HUES64 (cell line): ENCODE results near the gene KCNG3.

Experiments used
- H3K27ac ChIP-seq: 2 replicates; pipeline ENCODE4 v1.7.0; 2013; ENCODE audit warnings: low read depth, low read length, inconsistent platforms
- H3K27me3 ChIP-seq: 2 replicates; pipeline ENCODE4 v1.6.1; 2013; ENCODE audit warnings: mild to moderate bottlenecking, low read length; ENCODE audit not compliant: insufficient read depth
- H3K36me3 ChIP-seq: 2 replicates; pipeline ENCODE4 v1.6.1; 2013; ENCODE audit warnings: mild to moderate bottlenecking, low read length; ENCODE audit not compliant: insufficient read depth
- H3K4me1 ChIP-seq: 2 replicates; pipeline ENCODE4 v1.6.1; 2013; ENCODE audit warnings: mild to moderate bottlenecking, low read length, moderate library complexity; ENCODE audit not compliant: insufficient read depth
- H3K4me3 ChIP-seq: 2 replicates; pipeline ENCODE4 v1.5.1; 2013; ENCODE audit warnings: mild to moderate bottlenecking, low read length, moderate library complexity
- H3K9ac ChIP-seq: 2 replicates; pipeline ENCODE4 v1.6.1; 2013; ENCODE audit warnings: mild to moderate bottlenecking, low read depth, low read length
- H3K9me3 ChIP-seq: 2 replicates; pipeline ENCODE4 v1.6.1; 2013; ENCODE audit warnings: low read depth, low read length; ENCODE audit not compliant: insufficient read depth
- WGBS: fragments of 150-250, 120-280 bp; methylation state at CpG from one replicate; pipeline ENCODE4 v1.1.7; 2013; ENCODE audit warnings: missing lambda C conversion rate; 5-methylcytosine and 5-hydroxymethylcytosine counted together

Gene KCNG3

DNA sequence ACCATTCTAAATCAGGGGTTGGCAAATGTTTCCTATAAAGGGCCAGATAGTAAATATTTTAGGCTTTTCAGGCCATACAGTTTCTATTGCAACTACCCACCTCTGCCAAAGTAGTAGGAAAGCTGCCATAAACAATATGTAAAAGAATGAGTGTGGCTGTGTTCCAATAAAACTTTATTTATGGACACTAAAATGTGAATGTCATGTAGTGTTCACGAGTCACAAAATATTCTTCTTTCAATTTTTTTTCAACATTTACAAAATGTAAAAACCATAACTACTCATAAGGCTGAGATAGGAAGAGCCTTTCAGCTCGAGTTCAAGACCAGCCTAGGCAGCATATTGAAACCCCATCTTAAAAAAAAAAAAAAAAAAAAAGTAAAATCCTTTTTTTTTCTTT lies 13.4 kb downstream of the KCNG3 start:
- Histone ChIP-seq H3K27me3 (no peaks in the 10 kb centered on the region), H3K9me3 (no peaks in the 10 kb centered on the region), H3K4me1 (peaks cover 3% of the 10 kb centered on the region; the same call in 1 of the 2 replicates), H3K4me3 (no peak overlapping the region), H3K9ac (no peak overlapping the region), H3K27ac (no peak overlapping the region), H3K36me3 (peaks cover 15% of the 10 kb centered on the region)
- WGBS, result 96% methylated on average over 2 of the region's 2 CpGs

DNA sequence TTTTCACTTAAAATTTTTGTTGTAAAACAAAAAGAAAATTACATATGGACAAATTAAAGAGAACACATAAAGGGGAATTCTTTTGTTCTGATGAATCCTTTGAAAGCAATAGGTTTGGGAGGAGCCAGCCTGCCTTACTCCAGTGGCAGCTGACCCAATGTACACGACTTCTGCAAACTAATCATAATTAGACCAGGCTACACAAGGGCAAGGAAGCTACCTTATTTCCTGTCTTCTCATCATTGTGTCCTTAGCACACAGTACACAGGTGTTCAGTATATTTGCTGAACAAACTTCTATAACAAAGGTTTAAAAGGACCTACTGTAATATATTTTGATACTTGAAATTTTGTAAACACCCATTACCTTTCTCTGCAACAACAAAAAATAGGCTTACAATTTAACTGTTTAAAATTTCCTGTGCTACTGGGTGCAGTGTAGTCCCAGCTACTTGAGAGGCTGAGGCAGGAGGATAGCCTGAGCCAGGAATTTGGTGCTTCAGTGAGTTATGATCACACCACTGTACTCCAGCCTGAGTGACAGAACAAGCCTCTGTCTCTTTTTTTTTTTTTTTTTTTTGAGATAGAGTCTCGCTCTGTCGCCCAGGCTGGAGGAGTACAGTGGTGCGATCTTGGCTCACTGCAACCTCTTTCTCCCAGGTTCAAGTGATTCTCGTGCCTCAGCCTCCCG lies 18.9 kb downstream of the KCNG3 start:
- H3K4me3 ChIP-seq, result no peak overlapping the region
- H3K36me3 ChIP-seq, result peaks cover 3% of the 10 kb centered on the region; the same call in 1 of the 2 replicates
- 94% methylated on average over 6 of the region's 6 CpGs for WGBS
- no peaks in the 10 kb centered on the region for H3K27me3 ChIP-seq
- H3K9ac ChIP-seq, result no peak overlapping the region
- no peak overlapping the region for H3K27ac ChIP-seq
- H3K4me1 ChIP-seq, result 0 out of 2 replicates have a peak, but pooled peaks cover under 1% of the 10 kb centered on the region
- no peaks in the 10 kb centered on the region for H3K9me3 ChIP-seq

DNA sequence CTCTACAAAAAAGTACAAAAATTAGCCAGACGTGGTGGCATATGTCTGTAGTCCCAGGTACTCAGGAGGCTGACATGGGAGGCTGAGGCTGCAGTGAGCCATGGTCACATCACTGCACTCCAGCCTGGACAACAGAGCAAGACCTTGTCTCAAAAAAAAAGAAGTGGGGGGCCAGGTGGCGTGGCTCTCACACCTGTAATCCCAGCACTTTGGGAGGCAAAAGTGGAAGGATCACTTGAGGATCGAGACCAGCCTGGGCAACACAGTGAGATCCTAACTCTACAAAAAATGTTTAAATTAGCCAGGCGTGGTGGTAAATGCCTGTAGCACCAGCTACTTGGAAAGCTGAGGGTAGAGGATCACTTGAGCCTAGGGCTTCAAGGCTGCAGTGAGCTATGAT lies 23.1 kb downstream of the KCNG3 start:
- Histone ChIP-seq H3K9ac (no peak overlapping the region), H3K27ac (no peak overlapping the region), H3K4me3 (no peak overlapping the region), H3K4me1 (no peaks in the 10 kb centered on the region), H3K9me3 (no peaks in the 10 kb centered on the region), H3K27me3 (no peaks in the 10 kb centered on the region), H3K36me3 (peaks cover 3% of the 10 kb centered on the region; the same call in 1 of the 2 replicates)
- WGBS, result 92% methylated on average over 4 of the region's 4 CpGs

DNA sequence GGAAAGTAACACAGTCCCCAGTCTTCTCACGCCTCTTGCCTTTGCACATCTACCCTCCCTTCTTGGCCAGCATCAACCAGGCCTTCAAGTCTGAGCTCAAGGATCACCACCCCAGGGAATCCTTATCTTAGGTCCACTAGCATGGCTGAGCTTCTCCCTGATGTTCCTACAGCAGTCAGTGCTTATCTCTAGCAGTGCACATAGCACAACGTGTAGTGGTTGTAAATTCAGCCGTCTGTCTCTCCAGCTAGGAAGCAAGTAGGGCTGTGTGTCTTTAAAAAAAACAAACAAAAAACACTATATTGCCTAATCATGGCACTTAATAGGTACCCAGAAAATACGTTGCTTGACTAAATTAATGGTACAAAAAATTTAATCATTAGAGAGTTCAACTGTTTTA lies 29.2 kb downstream of the KCNG3 start:
- Histone ChIP-seq H3K27me3 (no peaks in the 10 kb centered on the region), H3K27ac (no peak overlapping the region), H3K4me1 (0 out of 2 replicates have a peak, but pooled peaks cover 4% of the 10 kb centered on the region), H3K9ac (no peak overlapping the region; the same call in 1 of the 2 replicates), H3K9me3 (no peaks in the 10 kb centered on the region), H3K4me3 (no peak overlapping the region), H3K36me3 (no peaks in the 10 kb centered on the region; the same call in 1 of the 2 replicates)
- WGBS, result 89% methylated on average over 2 of the region's 4 CpGs

DNA sequence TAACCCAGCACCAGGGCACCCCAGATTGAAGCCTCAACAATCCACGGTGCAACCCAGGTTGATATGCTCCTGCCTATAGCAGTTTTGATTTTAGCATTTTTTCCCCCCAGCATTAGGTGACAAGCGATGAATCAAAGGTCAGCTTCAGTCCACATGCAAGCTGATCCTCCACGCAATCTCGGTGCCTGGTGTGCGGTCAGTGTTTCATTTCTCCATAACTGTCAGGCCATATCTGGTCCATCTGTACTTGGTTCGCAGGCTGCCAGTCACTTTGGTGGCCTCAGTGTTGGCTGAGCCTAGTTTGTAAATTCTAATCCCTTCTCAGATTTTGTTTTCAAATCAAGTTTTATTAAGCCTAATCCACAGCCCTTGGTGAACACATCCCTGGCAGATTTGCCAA lies 30.2 kb downstream of the KCNG3 start:
- no peak overlapping the region for H3K27ac ChIP-seq
- no peak overlapping the region for H3K9ac ChIP-seq
- H3K4me1 ChIP-seq, result 0 out of 2 replicates have a peak, but pooled peaks cover 4% of the 10 kb centered on the region
- no peak overlapping the region for H3K4me3 ChIP-seq
- 95% methylated on average over 6 of the region's 6 CpGs for WGBS
- H3K9me3 ChIP-seq, result no peaks in the 10 kb centered on the region
- H3K36me3 ChIP-seq, result no peaks in the 10 kb centered on the region; the same call in 1 of the 2 replicates
- no peaks in the 10 kb centered on the region for H3K27me3 ChIP-seq

DNA sequence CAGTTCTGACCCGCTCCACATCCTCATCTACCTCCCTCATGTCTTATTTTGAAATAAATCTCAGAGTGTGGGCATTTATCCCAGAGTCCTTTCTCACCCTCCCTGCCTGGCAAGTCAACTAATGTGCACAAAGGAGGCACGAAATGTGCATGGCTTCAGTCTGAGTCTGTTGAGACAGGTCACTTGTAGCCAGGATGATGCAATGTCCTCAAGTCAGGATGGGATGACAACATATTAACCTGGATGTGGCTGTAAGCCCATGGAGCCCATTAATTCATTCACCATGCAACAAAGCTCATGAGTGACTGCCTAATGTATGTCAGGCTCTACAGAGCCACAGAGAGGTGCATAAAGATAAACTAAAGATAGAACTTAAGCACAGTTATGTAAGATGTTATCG lies 34.5 kb downstream of the KCNG3 start:
- no peak overlapping the region for H3K9ac ChIP-seq
- no peak overlapping the region for H3K4me3 ChIP-seq
- H3K27ac ChIP-seq, result no peak overlapping the region
- no peaks in the 10 kb centered on the region for H3K27me3 ChIP-seq
- no peaks in the 10 kb centered on the region for H3K9me3 ChIP-seq
- no peaks in the 10 kb centered on the region for H3K4me1 ChIP-seq
- no peaks in the 10 kb centered on the region; the same call in 1 of the 2 replicates for H3K36me3 ChIP-seq
- WGBS, result 97% methylated on average over 3 of the region's 3 CpGs

DNA sequence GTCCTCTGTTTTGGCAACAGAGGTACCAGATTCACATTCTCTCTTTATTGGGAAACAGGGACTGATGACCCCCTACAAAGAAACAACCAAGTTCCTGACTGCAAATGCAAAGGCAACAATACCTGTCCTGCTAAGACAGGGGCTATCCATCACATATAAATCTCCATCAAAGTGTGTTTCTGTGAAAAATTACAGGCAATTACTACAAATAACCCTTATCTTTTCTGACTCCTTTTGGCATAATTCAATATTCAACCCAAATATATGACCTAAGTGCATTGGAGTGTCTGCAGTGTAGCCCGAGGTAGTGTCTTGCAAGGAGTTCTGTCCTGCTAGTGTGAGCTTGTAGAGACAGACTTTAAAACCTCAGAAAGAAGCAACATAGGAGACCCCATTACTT lies 35.4 kb downstream of the KCNG3 start:
- Histone ChIP-seq H3K4me3 (no peak overlapping the region), H3K9me3 (no peaks in the 10 kb centered on the region), H3K9ac (no peak overlapping the region), H3K27me3 (no peaks in the 10 kb centered on the region), H3K27ac (no peak overlapping the region), H3K36me3 (no peaks in the 10 kb centered on the region; the same call in 1 of the 2 replicates), H3K4me1 (no peaks in the 10 kb centered on the region)
- no CpG with 5 or more reads among the region's 1 CpG for WGBS

DNA sequence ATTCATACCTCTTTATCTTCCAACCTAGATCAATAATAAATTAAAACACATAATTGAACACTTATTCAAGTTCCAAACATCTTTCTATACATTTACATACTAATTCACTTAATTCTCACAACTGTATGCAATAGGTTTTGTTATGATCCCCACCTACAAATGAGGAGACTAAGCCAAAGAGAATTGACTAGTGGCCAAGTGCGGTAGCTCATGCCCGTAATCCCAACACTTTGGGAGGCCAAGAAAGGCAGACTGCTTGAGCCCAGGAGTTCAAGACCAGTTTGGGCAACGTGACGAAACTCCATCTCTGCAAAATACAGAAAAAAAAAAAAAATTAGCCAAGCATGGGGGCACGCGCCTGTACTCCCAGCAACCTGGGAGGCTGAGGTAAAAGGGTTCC lies 36.8 kb downstream of the KCNG3 start:
- no peaks in the 10 kb centered on the region for H3K36me3 ChIP-seq
- WGBS, result 76% methylated on average over 6 of the region's 6 CpGs
- no peaks in the 10 kb centered on the region for H3K27me3 ChIP-seq
- H3K4me3 ChIP-seq, result no peak overlapping the region
- no peak overlapping the region for H3K9ac ChIP-seq
- H3K9me3 ChIP-seq, result no peaks in the 10 kb centered on the region
- no peak overlapping the region for H3K27ac ChIP-seq
- H3K4me1 ChIP-seq, result no peaks in the 10 kb centered on the region

DNA sequence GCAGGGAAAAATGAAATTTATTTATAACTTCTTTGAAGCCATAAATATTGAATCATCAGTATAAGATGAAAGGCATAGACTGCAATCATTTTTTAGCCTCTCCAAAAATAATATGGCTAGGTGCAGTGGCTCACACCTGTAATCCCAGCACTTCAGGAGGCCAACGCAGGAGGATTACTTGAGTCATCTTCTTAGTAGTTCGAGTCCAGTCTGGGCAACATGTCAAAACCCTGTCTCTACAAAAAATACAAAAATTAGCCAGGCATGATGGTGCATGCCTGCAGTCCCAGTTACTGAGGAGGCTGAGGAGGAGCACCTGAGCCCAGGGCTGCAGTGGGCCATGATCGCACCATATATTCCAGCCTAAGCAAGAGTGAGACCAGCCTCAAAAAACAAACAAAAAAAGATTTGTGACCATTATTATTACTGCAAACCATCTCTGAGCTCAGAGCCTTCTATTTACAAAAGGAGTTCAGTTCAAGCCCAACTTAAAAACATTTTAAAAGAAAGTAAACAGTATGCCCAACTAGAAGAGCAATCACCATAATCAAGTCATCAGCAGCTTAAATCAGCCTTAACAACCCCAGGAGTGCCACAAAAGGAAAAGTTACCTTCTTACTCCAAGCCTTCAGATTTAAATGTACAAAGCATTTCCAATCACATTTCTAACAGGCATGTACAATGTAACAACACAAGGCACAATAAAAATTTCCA lies 37.5 kb downstream of the KCNG3 start:
- no peaks in the 10 kb centered on the region for H3K36me3 ChIP-seq
- no peaks in the 10 kb centered on the region for H3K4me1 ChIP-seq
- no peaks in the 10 kb centered on the region for H3K27me3 ChIP-seq
- H3K27ac ChIP-seq, result no peak overlapping the region
- 96% methylated on average over 3 of the region's 3 CpGs for WGBS
- no peaks in the 10 kb centered on the region for H3K9me3 ChIP-seq
- no peak overlapping the region for H3K9ac ChIP-seq
- no peak overlapping the region for H3K4me3 ChIP-seq

DNA sequence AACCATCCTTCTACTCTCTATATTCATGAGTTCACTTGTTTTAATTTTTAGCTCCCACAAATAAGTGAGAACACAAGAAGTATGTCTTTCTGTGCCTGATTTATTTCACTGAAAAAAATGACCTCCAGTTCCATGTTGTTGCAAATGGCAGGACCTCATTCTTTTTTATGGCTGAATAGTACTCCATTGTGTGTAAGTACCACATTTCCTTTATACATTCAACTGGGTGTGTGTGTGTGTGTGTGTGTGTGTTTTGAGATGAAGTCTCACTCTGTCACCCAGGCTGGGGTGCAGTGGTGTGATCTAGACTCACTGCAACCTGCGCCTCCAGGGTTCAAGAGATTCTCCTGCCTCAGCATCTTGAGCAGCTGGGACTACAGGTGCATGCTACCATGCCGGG lies 41.2 kb downstream of the KCNG3 start:
- no peak overlapping the region for H3K9ac ChIP-seq
- no peaks in the 10 kb centered on the region for H3K27me3 ChIP-seq
- H3K4me1 ChIP-seq, result no peaks in the 10 kb centered on the region
- H3K36me3 ChIP-seq, result no peaks in the 10 kb centered on the region
- no peaks in the 10 kb centered on the region for H3K9me3 ChIP-seq
- no peak overlapping the region for H3K4me3 ChIP-seq
- WGBS, result 98% methylated on average over 2 of the region's 2 CpGs
- no peak overlapping the region for H3K27ac ChIP-seq

DNA sequence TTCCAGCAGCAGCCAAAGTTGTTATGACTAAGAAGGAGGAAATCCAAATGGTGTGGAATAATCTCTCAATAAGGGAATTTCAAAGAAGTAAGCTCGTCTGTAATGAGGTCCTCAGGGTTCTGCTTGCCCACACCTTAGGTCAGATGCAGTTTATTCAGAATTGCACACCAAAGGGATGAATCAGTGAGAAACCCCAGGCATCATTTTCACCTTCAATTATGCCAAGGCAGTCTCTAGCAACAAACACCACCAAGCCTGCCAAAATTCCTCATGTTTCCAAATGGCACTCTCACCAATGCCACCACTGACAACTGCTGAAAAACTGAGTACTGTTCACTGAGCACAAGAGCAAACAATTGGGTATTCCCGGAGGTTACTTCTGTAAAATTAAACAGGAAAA lies 43.6 kb downstream of the KCNG3 start:
- no peak overlapping the region for H3K27ac ChIP-seq
- H3K27me3 ChIP-seq, result no peaks in the 10 kb centered on the region
- WGBS, result 93% methylated on average over 2 of the region's 2 CpGs
- H3K36me3 ChIP-seq, result no peaks in the 10 kb centered on the region
- H3K9me3 ChIP-seq, result no peaks in the 10 kb centered on the region
- no peak overlapping the region for H3K4me3 ChIP-seq
- H3K9ac ChIP-seq, result no peak overlapping the region
- peaks cover 5% of the 10 kb centered on the region for H3K4me1 ChIP-seq
